SU-DHL-6 (cell line): Measurements from ENCODE around the gene HM13.
"Not testable (repeated sequence)": the region's sequence is repeated elsewhere in the genome, so short reads cannot be mapped to it uniquely, and the experiment has no call there.

Experiments
- H2AFZ ChIP-seq: fragments of 200-600 bp; sonication (generic); 2 replicates; pipeline ENCODE4 v1.6.1; 2014; ENCODE audit warnings: low read depth, mild to moderate bottlenecking, moderate library complexity, mixed read lengths, antibody characterized with exemption, low read length; ENCODE audit not compliant: severe bottlenecking
- H3F3A ChIP-seq: fragments of 200-600 bp; shearing (Covaris generic); 2 replicates; pipeline ENCODE4 v1.6.0; 2016; ENCODE audit warnings: antibody characterized with exemption, mild to moderate bottlenecking; ENCODE audit not compliant: insufficient read depth
- H3K27ac ChIP-seq: fragments of 200-600 bp; sonication (generic); 2 replicates; pipeline ENCODE4 v1.5.1; 2016; ENCODE audit warnings: low read depth, mild to moderate bottlenecking, low read length, moderate library complexity, mixed read lengths
- H3K27me3 ChIP-seq: fragments of 200-600 bp; sonication (generic), shearing (Covaris generic); 2 replicates; pipeline ENCODE4 v1.6.0; 2014; ENCODE audit warnings: mild to moderate bottlenecking, low read length
- H3K36me3 ChIP-seq: fragments of 200-600 bp; sonication (generic); 2 replicates; pipeline ENCODE4 v1.6.1; 2014; ENCODE audit warnings: mild to moderate bottlenecking, low read length, mixed read lengths
- H3K4me2 ChIP-seq: fragments of 300-600, 200-600 bp; shearing (Covaris generic), sonication (generic); 2 replicates; pipeline ENCODE4 v1.6.0; 2014; ENCODE audit warnings: low read length, low read depth, mild to moderate bottlenecking; ENCODE audit not compliant: poor library complexity, severe bottlenecking
- H3K4me3 ChIP-seq: fragments of 200-600 bp; sonication (generic); 2 replicates; pipeline ENCODE4 v1.5.1; 2014; ENCODE audit warnings: antibody characterized with exemption, low read length, mild to moderate bottlenecking, mixed read lengths; ENCODE audit not compliant: insufficient read depth, poor library complexity, severe bottlenecking
- H3K79me2 ChIP-seq: fragments of 200-600 bp; sonication (generic); 2 replicates; pipeline ENCODE4 v1.6.1; 2014; ENCODE audit warnings: mild to moderate bottlenecking, low read length, moderate library complexity; ENCODE audit not compliant: insufficient read depth
- H3K9ac ChIP-seq: fragments of 200-600 bp; sonication (generic); 2 replicates; pipeline ENCODE4 v1.7.0; 2014; ENCODE audit warnings: mild to moderate bottlenecking, low read length
- H3K9me2 ChIP-seq: fragments of 200-600 bp; sonication (generic); replicated peaks from 2 replicates; pipeline ENCODE4 v1.6.1; 2014; ENCODE audit warnings: low read length; ENCODE audit not compliant: insufficient read depth
- H3K9me3 ChIP-seq: fragments of 200-600 bp; sonication (generic); 2 replicates; pipeline ENCODE4 v1.6.1; 2014; ENCODE audit warnings: low read length, mixed read lengths; ENCODE audit not compliant: insufficient read depth
- H4K20me1 ChIP-seq: fragments of 200-600 bp; sonication (generic); 2 replicates; pipeline ENCODE4 v1.6.1; 2014; ENCODE audit warnings: low read depth, mild to moderate bottlenecking, antibody characterized with exemption, low read length, moderate library complexity, mixed read lengths
- CTCF ChIP-seq: fragments of 200-600 bp; sonication (generic); IDR thresholded peaks from one replicate; pipeline ENCODE4 v1.5.1; 2017; ENCODE audit warnings: antibody characterized with exemption, mild to moderate bottlenecking, low read length, moderate library complexity; ENCODE audit not compliant: insufficient read depth, poor library complexity, severe bottlenecking
- EZH2phosphoT487 ChIP-seq: fragments of 200-600 bp; sonication (generic), shearing (Covaris generic); conservative IDR thresholded peaks from 2 replicates; pipeline ENCODE4 v1.6.1; 2018; ENCODE audit warnings: mild to moderate bottlenecking, antibody characterized with exemption, low read length, moderate library complexity, mixed read lengths

HM13 gene

GRCh38 chr20:31608251-31608945, 94.2 kb downstream of the HM13 start:
- TF ChIP-seq CTCF: no peak
- H3K9me2 ChIP-seq: no peaks in the 10 kb centered on the region
- H3K27me3 ChIP-seq: no peaks in the 10 kb centered on the region; the same call in 1 of the 2 replicates
- H3K27ac ChIP-seq: no peak overlapping the region
- no peaks in the 10 kb centered on the region for H3K9me3 ChIP-seq
- H3K36me3 ChIP-seq: no peaks in the 10 kb centered on the region
- no peak overlapping the region for H2AFZ ChIP-seq
- H4K20me1 ChIP-seq: no peaks in the 10 kb centered on the region
- no peak overlapping the region for H3K9ac ChIP-seq
- peaks cover 3% of the 10 kb centered on the region; the same call in 1 of the 2 replicates for H3F3A ChIP-seq
- no peak overlapping the region for H3K4me2 ChIP-seq
- no peaks in the 10 kb centered on the region for H3K79me2 ChIP-seq
- no peak overlapping the region for H3K4me3 ChIP-seq

GRCh38 chr20:31612271-31612640, 98.0 kb downstream of the HM13 start:
- H3K9ac ChIP-seq, H3K4me2 ChIP-seq, H3K9me3 ChIP-seq, H3K36me3 ChIP-seq, H3K79me2 ChIP-seq, H4K20me1 ChIP-seq, H3F3A ChIP-seq, H3K9me2 ChIP-seq, H3K4me3 ChIP-seq, H3K27ac ChIP-seq, H3K27me3 ChIP-seq: not testable (repeated sequence)
- peak overlapping the region; percentile 63 for H2AFZ ChIP-seq

- Histone ChIP-seq H3K27me3 (no peaks in the 10 kb centered on the region), H3K4me3 (no peak overlapping the region), H3K9ac (no peak overlapping the region), H3K36me3 (no peaks in the 10 kb centered on the region), H2AFZ (no peak overlapping the region), H3K4me2 (no peak overlapping the region), H3K9me2 (no peaks in the 10 kb centered on the region), H3K79me2 (no peaks in the 10 kb centered on the region), H3K9me3 (no peaks in the 10 kb centered on the region), H4K20me1 (no peaks in the 10 kb centered on the region), H3K27ac (no peak overlapping the region), H3F3A (no peaks in the 10 kb centered on the region)
- TF ChIP-seq CTCF: no peak
- no peak for TF ChIP-seq EZH2phosphoT487
Observed at GRCh38 chr20:31615416-31615815, 101.2 kb downstream of the HM13 start.

DNA sequence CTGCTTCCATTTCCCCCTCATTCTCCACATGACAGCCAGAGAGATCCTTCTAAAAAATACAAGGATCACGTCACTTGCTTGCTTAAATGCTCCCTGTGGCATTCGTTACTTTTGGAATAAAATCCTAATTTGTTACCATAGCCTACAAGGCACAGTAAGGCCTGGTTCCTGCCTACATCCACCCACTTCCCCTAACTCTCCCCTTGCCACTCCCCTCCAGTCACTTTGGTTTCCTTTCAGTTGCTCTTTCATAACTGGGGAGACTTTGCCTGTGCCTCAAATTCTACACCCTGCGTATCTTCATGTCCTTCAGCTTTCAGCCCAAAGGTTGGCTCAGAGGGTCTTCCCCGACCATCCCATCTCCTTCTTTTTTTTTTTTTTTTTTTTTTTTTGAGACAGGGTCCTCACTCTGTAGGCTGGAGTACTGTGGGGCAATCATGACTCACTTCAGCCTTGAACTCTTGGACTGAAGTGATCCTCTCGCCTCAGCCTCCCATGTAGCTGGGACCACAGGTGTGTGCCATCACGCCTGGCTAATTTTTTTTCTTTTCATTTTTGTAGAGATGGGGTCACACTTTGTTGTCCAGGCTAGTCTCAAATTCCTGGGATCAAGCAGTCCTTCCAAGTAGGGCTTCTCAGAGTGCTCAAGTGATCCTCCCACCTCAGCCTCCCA, 103.3 kb downstream of the HM13 start:
- Histone ChIP-seq H3K27ac (no peak overlapping the region), H3K9ac (no peak overlapping the region), H3K27me3 (no peaks in the 10 kb centered on the region), H4K20me1 (no peaks in the 10 kb centered on the region), H3K79me2 (no peaks in the 10 kb centered on the region), H3K4me3 (no peak overlapping the region), H3K9me3 (no peaks in the 10 kb centered on the region), H3K4me2 (no peak overlapping the region), H3K9me2 (no peaks in the 10 kb centered on the region), H3F3A (no peaks in the 10 kb centered on the region), H3K36me3 (no peaks in the 10 kb centered on the region), H2AFZ (no peak overlapping the region)
- TF ChIP-seq CTCF (no peak), EZH2phosphoT487 (no peak)
